ENCODE measurements around the gene IRX2.

IRX2 gene

DNA sequence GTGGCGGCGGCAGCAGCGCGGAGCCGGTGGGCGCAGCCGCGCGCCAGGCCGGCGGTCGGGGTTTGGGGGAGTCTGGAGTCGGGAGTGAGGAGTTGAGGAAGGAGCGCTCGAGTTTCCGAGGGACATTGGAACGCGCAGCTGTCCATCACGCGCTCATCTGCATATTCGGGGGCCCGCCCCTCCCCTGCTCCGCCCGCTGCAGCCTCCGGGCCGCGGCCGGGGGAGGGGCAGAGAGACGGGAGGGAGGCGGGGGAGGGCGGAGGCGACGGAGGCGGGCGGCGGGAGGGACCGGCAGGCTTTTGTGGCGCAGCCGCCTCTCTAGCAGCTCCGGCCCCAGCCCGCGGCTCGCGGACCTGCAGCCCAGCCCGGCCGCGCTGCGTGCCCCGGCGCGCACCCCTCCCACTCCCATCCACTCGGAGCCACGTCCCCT lies at the start of gene IRX2:
Gene IRX2 (minus strand): TSS at position 86 of the 430 bp plus-strand sequence. CDS start 264 bp downstream, outside the sequence.
- no peak for DNase-seq

- DNase-seq, result no peak
Observed at GRCh38 chr5:2800035-2800434, 48.6 kb upstream of the IRX2 start.

DNA sequence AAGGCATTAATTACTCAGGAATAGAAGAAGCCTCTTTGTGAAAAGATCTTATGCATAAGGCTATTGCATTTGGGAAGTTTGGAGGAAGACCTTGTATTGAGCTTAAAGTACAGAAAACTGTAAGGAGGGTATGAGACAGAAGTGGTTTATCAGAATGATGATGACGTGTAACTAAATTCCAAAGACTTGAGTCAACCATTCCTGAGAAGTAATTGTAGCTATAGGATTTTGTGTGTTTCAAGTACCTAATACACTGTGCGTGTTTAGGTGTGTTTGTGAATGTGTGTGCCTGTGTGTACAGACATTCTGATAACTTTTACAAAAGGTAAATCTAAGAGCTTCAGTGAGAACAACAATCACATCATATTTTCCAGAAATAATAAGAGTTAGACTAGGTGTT lies 46.5 kb upstream of the IRX2 start:
- DNase-seq, result no peak

DNA sequence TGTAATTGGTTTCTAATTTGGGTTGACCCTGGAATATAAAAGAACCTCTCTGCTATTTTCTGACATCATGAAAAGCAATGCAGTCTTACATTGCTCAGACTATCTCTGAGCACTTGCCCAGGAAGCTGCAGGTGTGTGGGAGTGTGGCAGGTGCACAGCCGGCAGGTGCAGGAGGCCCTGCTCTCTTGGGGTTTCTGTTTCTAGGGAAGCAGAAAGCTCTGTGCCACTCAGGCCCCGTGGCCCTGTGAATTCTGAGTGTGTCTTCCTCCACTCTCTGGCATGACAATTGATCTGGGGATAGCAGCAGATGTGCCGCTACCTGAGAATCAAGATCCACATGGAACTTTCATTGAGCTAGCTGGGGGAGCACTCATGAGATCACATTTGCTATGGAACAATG lies 45.7 kb upstream of the IRX2 start:
- DNase-seq, result no peak

- no peak for DNase-seq
Observed at GRCh38 chr5:2783223-2783622, 31.7 kb upstream of the IRX2 start.

- DNase-seq, result no peak
Observed at GRCh38 chr5:2782658-2783057, 31.2 kb upstream of the IRX2 start.

DNA sequence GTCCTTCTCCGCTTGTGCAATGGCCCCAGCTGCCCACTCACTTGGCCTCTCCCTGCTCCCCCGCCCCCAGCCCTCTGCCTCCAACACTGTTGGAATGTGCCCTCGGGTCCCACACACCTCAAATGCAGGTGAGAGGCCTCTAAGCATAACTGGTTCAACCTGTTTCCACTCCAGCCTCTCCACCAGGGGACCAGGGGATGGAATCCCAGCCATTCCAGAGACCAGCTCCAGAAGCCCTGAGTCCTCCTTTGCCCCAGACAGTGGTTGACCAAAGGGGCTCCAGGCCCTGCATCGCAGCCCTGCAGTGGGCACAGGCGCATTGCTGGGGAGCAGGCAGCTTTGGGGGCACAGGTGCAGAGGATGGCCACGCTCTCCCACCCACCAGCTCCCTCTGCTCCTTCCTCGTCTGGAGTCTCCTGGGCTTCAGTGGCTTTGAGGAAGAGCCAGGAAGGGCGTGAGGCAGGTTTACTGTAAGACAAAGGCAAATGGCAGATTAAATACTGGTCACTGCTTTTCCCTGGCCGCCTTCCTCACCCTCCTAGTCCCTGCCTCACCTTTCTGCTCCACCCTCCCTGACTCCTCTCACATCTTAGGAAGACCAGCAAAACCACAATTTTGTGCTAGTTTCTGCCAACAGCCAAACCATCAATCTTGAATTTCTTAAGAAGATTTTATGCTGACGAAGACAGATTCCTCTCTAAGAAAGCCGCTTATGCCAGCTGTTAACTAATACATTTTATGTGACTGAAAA lies 29.1 kb upstream of the IRX2 start:
- DNase-seq, result no peak

- DNase-seq, result no peak
Observed at GRCh38 chr5:2779459-2779858, 28.0 kb upstream of the IRX2 start.

GRCh38 chr5:2776337-2777302 lies 25.1 kb upstream of the IRX2 start:
- no peak for DNase-seq

DNA sequence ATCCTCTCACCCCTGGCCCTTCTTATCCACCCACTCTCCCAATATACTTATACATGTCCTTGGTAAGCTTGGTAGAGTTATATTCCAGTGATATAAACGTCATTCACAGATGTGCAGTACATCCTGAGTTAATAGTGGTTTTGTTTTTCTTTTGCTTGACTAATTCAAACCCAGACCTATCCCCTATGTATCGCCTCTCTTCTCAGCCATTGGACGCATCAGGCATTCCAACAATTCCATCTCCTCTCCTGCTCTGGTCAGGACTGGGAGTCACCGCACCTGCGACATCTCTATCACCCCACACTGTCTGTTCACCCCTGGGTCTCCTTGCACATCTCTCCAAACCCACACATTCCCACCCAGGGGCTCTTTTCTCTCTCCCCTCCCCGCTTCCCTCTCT lies 21.9 kb upstream of the IRX2 start:
- DNase-seq, result no peak

DNA sequence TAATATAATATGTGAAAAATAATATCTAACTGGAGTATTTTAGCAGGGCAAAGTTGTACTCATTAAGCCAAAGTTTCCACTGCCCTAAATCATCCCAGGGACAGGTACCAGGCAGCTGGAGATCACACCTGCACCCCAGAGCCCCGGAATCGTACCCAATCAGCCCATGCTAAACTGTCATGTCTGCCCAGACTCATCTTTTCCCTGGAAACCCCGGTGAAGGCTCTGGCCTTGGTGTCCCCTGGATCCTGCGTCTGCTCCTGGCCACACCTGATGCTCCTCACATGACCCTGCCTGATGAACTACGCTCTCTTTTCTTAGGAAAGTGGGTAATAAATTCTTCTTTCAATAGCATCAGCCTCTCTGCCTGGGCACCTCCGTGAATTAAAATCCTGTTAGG lies 15.6 kb upstream of the IRX2 start:
- no peak for DNase-seq

GRCh38 chr5:2764581-2764980 lies 13.1 kb upstream of the IRX2 start:
- DNase-seq, result no peak

DNA sequence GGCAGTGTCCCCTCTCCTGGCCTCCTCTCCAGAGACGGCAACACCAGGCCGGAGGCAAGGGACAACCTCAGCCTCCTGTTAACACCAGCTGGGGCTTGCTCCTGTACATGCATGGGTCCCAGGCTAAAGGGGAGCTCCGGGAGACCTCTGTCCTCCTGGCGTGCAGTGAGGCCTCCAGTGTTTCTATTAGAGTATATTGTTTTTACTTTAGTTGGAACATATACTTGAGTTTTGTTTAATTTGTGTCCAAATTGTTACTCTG lies 12.0 kb upstream of the IRX2 start:
- no peak for DNase-seq

DNA sequence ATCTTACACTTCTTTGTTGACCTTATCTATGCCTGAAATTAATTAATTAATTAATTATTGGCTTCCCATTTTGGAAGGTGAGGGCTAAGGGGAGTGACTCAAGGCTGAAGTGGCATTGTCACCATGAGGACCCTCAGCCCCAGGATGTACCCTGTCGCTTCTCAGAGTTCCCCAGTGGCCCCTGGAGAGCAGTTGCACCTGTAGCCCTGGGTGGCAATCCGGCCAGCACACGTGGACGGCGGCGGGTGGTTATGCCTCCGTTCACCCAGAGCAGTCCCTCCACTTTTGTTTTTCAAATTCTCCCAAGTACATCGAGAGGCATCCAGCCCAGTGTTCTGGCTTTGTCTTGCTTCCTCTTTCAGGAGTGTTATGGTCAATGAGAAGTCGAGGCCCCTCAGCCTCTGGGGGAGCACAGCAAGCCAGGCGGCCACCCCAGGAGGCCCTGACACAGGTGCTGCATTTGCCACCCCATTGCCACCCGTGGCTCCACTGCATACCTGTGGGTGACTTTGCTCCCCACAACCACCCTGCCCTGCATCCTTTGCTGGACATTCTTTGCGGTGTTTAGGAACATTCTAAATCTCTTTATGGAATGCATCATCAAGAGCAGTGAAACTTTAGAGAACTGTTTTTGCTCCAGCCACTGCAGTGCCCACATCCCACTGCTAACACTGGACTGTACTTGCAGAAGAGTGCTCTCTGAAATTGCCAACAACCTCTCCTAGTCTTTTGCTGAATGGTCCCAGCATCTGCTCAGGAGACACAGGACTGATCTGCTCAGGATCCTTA lies 11.5 kb upstream of the IRX2 start:
- DNase-seq, result no peak

DNA sequence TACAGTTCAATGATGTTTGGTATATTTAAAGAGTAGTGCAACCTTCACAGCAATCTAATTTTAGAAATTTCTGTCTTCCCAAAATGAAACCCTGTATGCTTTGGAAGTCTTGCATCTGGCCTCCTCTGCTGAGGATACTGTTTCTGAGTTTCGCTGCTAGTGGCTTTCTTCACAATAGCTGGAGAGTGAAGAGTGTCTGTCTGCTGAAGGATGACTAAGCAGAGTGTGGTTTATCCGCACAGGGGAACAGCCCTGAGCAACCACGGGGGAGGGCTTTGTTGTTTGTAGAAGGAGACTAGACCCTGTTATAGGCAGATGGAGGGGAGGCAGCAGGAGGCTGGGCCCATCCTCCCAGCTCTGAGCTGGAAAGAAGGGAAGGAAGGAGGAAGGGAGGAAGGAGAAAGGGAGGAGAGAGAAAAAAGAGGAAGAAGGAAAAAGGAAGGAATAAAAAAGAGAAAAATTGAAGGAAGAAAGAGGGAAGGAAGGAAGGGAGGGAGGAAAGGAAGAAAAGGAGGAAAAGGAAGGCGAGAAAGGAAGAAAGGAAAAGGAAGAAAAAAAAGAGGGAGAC lies 10.5 kb upstream of the IRX2 start:
- no peak for DNase-seq

- no peak for DNase-seq
Observed at GRCh38 chr5:2759696-2760461, 8.4 kb upstream of the IRX2 start.

DNA sequence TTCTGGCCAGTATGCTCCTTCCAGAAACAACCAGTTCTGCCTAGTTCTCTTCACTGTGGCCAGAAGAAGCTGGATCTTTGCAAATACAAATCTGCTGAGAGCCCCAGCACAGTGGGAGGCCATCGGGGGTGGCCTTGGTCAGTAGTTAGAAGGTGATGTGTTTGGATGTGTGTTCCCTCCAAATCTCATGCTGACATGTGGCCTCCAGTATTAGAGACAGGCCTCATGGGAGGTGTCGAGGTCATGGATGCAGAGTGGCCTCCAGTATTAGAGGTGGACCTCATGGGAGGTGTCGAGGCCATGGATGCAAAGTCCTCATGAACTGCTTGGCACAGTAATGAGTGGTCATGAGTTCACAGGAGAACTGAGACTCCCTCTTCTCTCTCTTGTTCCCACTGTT lies 7.6 kb upstream of the IRX2 start:
- DNase-seq, result no peak

- DNase-seq, result no peak
Observed at GRCh38 chr5:2758632-2759031, 7.2 kb upstream of the IRX2 start.

- no peak for DNase-seq
Observed at GRCh38 chr5:2757563-2758351, 6.3 kb upstream of the IRX2 start.

DNA sequence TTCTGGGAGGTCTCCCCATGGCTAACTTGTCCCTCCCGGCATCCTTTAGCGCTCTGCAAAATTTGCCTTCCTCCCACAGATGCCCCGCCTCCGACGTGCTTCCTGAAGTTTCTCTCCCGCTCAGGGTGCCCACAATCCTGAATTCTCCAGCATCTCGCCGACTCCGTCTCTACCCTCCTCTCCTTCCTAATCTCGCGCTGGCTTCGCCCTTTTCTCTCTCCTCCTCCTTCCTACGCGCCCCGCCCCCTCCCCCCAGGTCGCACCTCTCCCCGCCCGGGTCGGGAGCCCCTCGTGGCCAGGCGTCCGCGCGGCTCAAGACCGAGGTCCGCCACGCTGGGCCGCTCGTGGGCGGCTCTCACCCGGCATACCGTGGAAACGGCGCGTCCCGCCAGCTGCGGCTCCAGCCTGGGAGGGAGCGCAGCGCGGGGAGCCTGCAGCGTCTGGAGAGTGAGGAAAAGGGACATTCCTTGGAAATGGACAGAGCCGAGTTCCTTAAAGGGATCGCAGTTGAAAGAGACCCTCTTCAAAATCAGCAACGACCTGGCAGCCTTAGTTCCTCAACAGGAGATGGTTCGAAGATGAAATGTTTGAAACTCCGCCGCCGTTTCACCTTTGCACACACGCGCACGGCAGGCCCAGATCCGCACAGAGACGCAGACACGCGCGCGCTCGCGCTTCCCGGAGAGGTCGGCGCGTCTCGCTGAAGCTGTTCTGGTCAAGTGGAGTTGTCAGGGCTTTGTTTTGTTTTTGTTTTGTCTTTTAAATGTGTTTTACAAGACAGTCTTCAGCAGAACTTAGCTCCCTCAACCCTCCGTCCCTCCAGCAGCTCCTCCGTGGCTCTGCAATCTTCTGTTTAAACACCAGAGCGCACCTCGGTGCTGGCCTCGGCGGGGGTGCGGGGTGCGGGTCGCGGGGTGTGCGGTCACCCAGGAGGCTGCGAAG lies 5.0 kb upstream of the IRX2 start:
- no peak for DNase-seq

Measured in kidney glomerular epithelial cell (primary cell).